HG03432 (cell line): ENCODE results near the gene KIF1A.
"Not testable (repeated sequence)": the region's sequence is repeated elsewhere in the genome, so short reads cannot be mapped to it uniquely, and the experiment has no call there.

ENCODE experiments used
- ATAC-seq: cut with Tn5 transposase; IDR thresholded peaks from one replicate; pipeline ENCODE4 v1.9.1; 2021; ENCODE audit warnings: mild to moderate bottlenecking, moderate library complexity; ENCODE audit not compliant: unreplicated experiment

The KIF1A gene

DNA sequence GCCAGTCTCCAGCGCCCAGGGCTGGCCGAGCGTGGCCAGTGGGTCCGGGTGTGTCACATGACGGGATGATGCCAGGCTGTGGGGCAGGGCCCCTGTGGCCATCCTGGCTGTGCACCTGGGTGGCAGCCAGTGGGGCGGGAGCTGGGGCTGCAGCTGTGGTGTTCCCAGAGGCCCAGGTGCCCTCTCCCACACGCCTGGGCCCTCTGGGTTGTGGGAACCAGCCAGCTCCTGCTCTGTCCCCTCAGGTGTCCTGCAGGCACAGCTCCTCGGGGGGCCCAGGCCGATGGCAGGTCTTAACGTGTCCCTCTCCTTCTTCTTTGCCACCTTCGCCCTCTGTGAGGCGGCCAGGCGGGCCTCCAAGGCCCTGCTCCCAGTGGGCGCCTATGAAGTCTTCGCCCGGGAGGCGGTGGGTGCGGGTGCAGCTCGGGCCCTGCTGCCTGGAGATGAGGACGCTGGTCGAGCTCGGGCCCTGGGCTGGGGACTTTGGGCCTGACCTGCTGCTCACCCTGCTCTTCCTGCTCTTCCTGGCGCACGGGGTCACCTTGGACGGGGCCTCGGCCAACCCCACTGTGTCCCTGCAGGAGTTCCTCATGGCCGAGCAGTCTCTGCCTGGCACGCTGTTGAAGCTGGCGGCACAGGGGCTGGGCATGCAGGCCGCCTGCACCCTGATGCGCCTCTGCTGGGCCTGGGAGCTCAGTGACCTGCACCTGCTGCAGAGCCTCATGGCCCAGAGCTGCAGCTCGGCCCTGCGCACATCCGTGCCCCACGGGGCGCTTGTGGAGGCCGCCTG is 128.2 kb downstream of the KIF1A start, which contains the start of gene AQP12A:
Gene AQP12A, plus strand, starts transcription at position 236 of the 790 bp plus-strand sequence. Its CDS starts 48 bp downstream, at position 284.
- ATAC-seq = not testable (repeated sequence)

GRCh38 chr2:240691075-240691427 is 129.0 kb downstream of the KIF1A start:
- ATAC-seq = not testable (repeated sequence)

DNA sequence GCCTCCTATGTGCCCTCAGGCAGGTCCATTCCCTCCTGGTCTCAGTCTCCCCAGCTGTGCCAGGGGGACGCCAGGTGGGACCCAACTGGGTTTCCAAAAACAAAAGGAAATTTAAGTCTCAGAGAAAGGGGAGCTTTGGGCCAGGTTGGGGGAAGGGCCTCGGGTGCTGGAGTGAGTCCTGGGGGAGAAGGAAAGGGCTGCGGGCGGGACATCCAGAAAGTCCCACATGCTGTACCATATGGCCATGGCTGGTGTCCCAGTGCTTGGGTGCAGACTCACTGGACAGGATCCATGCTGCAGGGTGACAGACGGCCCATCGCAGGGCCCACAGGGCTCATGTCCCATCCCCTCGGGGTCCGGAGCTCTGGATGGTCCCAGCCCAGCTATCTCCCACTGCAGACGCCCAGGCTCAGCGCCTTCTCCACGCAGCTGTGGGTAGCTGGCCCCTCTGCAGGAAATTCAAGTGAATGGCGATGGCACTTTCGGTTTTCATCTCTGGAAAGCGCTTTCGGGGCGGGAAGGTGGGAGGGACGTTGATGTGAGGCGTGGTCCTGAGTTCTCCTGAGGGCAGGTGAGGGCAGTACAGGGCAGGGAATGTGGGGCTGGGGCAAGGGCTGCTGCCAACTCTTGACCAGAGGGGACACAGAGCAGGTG is 129.5 kb downstream of the KIF1A start:
- not testable (repeated sequence) for ATAC-seq

DNA sequence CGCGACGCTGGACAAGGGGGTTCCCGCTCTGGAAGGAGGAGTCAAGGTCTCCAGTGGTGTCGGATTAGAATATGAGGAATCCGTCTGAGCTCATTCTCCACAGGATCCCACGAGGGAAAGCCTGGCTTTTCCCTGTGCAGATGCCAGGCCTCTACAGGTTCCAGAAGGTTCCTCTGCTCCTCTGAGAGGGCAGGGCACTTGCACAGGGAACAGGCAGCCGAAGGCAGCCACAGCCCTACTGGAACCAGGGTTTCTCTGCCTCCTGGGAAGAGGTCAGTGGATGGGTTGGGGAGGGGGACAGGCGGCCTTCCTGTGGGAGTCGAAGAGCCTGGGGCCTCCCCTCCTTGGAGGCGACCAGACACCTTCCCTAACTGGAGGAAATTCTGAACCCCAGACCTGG is 130.0 kb downstream of the KIF1A start:
- no peak for ATAC-seq

DNA sequence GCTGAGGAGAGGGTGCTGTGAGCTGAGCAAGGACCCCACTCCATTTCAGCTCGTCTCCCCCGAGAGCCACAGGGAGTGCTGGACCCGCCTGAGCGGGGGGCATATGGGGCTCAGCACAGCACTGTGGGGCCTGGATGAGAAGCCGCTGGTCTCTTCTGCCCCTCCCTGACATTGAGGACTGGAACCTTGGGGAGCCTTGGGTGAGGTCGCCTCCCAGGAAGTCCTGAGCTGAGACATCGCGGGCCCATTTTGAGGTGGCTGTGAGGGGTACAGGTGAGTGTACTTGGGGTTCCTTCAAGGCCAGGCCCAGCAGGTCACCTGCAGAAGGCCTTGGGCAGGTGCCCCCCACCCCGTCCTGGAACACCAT is 131.5 kb downstream of the KIF1A start:
- ATAC-seq = no peak

DNA sequence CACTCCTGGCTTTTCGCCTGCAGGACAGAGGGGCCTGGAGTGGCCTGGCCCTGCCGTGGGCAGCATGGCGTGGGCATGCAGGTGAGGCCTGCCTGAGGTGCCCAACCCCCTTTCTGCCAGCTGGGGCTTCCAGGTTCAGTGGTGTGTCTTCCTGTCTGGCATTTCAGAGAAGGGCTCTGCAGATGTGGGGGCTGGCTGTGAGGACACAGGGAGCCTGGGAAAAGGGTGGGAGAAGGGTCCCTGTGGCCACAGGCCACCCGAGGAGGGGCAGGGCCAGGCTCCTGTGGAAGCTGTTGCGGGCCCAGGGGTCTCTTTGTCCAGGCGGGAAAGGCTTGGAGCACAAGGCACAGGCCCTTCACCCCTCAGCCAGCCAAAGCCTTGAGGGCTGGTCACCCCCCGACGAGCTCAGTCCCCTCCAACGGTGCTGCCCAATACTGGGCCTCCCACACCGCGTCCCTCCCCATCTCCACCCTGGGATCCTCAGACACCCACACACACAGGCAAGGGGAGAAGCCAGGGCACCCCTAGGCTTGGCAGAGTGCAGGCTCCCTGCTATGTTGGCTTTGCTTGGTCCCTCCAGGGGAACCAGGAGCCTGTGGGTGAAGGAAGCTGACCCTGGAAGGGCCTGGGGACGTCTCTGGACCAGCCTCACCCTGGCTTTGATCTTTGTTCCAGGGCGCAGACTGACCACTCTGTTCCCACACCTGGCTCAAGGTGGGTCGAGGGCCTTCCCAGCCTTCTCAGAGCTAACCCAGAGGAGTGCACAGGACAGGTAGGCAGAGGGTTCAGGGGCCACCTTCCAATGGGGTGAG is 132.1 kb downstream of the KIF1A start:
- ATAC-seq = no peak

- no peak for ATAC-seq
Observed at GRCh38 chr2:240687045-240687740, 132.8 kb downstream of the KIF1A start.

- no peak for ATAC-seq
Observed at GRCh38 chr2:240686460-240686859, 133.6 kb downstream of the KIF1A start.

DNA sequence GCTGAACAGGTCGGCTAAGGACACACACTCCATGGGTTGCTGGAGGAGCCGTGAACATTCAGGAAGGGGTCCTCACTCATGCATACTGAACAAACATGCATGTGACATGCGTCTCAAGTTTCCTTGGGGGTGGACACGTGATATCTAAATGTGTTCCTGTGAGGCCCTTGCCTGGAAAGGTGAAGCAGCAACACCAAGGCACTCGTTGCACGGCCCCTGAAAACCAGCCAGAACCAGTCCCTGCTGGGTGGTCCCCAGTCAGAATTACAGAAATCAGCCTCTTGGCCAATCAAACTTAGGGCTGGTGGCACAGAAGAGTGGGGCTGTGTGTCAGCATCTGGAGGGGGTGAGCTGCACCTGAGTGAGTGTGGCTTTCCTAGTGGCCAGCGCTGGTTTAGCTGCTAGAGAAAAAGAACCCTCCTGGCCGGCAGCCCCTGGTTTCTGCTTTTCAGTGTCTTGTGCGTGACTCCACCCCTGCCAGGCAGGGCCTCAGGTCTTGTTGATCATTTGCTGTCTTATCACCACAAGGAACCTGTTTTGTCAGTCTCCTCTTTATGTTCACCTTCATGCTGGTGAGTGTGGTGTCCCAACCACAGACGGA is 134.1 kb downstream of the KIF1A start:
- ATAC-seq = no peak

DNA sequence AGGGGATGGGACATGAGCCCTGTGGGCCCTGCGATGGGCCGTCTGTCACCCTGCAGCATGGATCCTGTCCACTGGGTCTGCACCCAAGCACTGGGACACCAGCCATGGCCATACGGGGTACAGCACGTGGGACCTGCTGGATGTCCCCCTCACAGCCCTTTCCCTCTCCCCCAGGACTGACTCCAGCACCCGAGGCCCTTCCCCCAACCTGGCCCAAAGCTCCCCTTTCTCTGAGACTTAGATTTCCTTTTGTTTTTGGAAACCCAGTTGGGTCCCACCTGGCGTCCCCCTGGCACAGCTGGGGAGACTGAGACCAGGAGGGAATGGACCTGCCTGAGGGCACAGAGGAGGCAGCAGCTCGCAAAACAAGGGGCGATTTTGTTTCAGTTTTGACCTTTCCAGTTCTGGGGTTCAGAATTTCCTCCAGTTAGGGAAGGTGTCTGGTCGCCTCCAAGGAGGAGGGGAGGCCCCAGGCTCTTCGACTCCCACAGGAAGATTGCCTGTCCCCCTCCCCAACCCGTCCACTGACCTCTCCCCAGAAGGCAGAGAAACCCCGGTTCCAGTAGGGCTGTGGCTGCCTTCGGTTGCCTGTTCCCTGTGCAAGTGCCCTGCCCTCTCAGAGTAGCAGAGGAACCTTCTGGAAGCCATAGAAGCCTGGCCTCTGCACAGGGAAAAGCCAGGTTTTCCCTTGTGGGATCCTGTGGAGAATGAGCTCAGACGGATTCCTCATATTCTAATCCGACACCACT is 135.9 kb downstream of the KIF1A start:
- ATAC-seq = not testable (repeated sequence)

DNA sequence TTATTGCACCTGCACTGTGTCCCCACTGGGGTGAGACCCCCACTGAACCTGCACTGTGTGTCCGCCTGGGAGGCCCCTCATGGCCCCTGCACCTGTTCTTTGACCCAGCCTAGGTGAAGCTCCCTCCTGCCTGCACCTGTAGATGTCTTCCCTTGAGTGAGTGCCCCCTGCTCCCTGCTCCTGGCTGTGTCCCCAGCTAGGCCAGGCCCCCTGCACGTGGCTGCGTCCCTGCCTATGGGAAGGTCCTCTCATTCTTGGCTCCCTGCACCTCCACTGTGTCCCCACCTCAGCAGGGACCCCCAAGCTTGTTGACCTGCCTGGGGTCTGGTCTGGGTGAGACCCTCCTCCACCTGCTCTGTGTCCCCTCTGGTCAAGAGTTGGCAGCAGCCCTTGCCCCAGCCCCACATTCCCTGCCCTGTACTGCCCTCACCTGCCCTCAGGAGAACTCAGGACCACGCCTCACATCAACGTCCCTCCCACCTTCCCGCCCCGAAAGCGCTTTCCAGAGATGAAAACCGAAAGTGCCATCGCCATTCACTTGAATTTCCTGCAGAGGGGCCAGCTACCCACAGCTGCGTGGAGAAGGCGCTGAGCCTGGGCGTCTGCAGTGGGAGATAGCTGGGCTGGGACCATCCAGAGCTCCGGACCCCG is 136.6 kb downstream of the KIF1A start:
- not testable (repeated sequence) for ATAC-seq

GRCh38 chr2:240682431-240683224 is 137.4 kb downstream of the KIF1A start, which contains the start of gene AQP12B:
Gene AQP12B, minus strand, starts transcription at chr2:240682885. Its CDS starts 48 bp downstream, at chr2:240682837.
- not testable (repeated sequence) for ATAC-seq

DNA sequence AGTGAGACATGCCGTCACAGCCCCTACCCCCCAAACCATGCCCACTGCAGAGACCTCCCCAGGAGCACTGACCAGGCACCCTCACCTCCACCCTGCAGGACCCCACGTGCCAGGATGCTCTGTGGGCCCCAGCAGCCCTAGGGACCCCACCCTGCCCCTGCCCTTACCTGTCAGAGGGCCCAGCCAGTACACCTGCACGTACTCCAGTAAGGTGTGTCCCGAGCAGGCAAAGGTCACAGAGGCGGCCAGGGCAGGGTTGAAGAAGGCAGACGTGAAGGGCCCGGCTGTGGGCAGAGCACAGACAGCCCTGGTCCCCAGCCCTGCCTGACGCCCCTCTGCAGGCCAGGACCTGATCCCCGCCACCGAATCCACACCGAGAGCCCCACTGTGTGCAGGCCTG is 139.8 kb downstream of the KIF1A start:
- ATAC-seq = not testable (repeated sequence)

DNA sequence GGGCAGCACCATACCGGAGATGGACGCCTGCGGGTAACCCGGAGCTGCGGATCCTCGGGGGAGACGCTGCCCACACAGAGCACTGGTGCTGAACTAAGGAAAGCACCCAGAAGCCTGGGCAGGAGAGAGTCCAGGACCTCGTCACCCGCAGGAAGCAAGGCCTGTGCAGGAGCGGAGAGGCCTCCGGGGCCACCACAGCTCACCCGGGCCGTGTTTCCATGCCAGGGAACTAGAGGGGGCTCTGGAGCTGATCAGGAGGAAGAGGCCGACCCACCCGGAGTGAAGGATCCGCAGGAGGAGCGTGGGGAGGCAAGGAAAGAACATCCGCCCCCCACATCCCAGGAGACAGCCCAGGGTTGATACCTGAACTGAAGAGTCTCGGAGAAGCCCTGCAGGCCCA is 141.1 kb downstream of the KIF1A start:
- not testable (repeated sequence) for ATAC-seq

- not testable (repeated sequence) for ATAC-seq
Observed at GRCh38 chr2:240678043-240678442, 142.0 kb downstream of the KIF1A start.

DNA sequence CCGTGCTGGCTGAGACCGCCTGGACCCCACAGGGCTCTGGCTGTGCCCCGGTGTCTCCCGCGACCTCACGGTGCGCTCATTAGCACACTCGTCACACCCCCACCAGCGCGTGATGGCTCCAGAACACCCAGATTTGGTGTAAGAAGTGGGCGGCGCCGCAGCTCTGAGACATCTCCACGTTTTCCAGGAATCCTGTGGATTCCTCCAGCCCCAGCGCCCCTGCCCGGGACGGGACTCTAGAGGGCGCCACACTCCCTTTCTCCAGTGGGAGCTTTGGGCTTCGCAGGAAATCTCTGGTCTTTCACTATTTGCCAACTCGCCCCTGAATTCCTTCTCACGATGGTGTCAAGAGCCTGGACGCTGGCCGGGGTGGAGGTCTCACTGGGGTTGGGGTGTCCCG is 144.7 kb downstream of the KIF1A start:
- not testable (repeated sequence) for ATAC-seq

GRCh38 chr2:240674461-240675184 is 145.4 kb downstream of the KIF1A start:
- ATAC-seq = not testable (repeated sequence)
